ENCODE data around the gene PRKG1. TPM values are rescaled to one million over a fixed set of nuclear protein-coding genes. Genes with fewer than 3 reads are reported as not detected.

The PRKG1 gene
- total RNA-seq, 1 experiment from 2014 or later: 16.5 TPM

DNA sequence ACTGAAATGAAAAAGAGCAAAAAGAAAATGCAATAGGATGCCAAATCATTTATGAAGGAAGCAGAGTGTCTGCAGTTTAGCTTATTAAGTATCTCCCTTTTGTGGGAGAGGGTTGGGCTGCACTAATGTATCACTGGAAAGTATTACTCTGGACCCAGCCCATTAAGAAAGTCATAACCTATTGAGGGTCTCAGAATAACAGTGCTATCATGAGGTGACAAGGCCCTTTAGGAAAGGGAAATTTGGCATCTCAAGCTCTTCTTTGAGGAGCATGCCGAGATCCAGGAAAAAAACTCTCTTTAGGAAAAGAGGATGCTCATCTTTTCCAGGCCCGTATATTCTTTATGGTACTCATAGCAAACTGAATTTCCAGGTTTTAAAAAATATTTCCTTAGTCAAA is 114.6 kb downstream of the PRKG1 start (continued):
- no peak for TF ChIP-seq ZNF671 (CRISPR knock-in tag; IDR thresholded peaks at IDR 0.05)
- no peak for TF ChIP-seq ZNF263 (CRISPR knock-in tag; IDR thresholded peaks at IDR 0.05; ENCODE audit: low read depth)
- TF ChIP-seq, protein P1, sequence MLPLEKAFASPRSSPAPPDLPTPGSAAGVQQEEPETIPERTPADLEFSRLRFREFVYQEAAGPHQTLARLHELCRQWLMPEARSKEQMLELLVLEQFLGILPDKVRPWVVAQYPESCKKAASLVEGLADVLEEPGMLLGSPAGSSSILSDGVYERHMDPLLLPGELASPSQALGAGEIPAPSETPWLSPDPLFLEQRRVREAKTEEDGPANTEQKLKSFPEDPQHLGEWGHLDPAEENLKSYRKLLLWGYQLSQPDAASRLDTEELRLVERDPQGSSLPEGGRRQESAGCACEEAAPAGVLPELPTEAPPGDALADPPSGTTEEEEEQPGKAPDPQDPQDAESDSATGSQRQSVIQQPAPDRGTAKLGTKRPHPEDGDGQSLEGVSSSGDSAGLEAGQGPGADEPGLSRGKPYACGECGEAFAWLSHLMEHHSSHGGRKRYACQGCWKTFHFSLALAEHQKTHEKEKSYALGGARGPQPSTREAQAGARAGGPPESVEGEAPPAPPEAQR (CRISPR knock-in tag; IDR thresholded peaks at IDR 0.05): no peak
- TF ChIP-seq, protein P2, sequence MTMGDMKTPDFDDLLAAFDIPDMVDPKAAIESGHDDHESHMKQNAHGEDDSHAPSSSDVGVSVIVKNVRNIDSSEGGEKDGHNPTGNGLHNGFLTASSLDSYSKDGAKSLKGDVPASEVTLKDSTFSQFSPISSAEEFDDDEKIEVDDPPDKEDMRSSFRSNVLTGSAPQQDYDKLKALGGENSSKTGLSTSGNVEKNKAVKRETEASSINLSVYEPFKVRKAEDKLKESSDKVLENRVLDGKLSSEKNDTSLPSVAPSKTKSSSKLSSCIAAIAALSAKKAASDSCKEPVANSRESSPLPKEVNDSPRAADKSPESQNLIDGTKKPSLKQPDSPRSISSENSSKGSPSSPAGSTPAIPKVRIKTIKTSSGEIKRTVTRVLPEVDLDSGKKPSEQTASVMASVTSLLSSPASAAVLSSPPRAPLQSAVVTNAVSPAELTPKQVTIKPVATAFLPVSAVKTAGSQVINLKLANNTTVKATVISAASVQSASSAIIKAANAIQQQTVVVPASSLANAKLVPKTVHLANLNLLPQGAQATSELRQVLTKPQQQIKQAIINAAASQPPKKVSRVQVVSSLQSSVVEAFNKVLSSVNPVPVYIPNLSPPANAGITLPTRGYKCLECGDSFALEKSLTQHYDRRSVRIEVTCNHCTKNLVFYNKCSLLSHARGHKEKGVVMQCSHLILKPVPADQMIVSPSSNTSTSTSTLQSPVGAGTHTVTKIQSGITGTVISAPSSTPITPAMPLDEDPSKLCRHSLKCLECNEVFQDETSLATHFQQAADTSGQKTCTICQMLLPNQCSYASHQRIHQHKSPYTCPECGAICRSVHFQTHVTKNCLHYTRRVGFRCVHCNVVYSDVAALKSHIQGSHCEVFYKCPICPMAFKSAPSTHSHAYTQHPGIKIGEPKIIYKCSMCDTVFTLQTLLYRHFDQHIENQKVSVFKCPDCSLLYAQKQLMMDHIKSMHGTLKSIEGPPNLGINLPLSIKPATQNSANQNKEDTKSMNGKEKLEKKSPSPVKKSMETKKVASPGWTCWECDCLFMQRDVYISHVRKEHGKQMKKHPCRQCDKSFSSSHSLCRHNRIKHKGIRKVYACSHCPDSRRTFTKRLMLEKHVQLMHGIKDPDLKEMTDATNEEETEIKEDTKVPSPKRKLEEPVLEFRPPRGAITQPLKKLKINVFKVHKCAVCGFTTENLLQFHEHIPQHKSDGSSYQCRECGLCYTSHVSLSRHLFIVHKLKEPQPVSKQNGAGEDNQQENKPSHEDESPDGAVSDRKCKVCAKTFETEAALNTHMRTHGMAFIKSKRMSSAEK (CRISPR knock-in tag; IDR thresholded peaks at IDR 0.05; ENCODE audit: borderline replicate concordance): no peak
- no peak for TF ChIP-seq USF2 (CRISPR knock-in tag; IDR thresholded peaks at IDR 0.05)
- TF ChIP-seq TEAD4 (CRISPR knock-in tag; IDR thresholded peaks at IDR 0.05): no peak
- no peak for TF ChIP-seq MAX (CRISPR knock-in tag; IDR thresholded peaks at IDR 0.05)
- TF ChIP-seq ZBTB21 (CRISPR knock-in tag; IDR thresholded peaks at IDR 0.05; ENCODE audit: borderline replicate concordance): no peak
- TF ChIP-seq MXD4 (CRISPR knock-in tag; IDR thresholded peaks at IDR 0.05; ENCODE audit: borderline replicate concordance): no peak

- TF ChIP-seq ZBTB21 (CRISPR knock-in tag; IDR thresholded peaks at IDR 0.05; ENCODE audit: borderline replicate concordance): no peak
- TF ChIP-seq TEAD4 (CRISPR knock-in tag; IDR thresholded peaks at IDR 0.05): no peak
- Mint-ChIP-seq H3K27ac (no peak overlapping the region), H3K9me3 (no peaks in the 10 kb centered on the region), H3K4me3 (no peak overlapping the region), H3K4me1 (peaks cover 18% of the 10 kb centered on the region), H3K36me3 (no peaks in the 10 kb centered on the region), H3K27me3 (ENCODE audit: low read depth) (no peaks in the 10 kb centered on the region)
- ChIA-PET CTCF (no interaction called here), POLR2A (no interaction called here)
- no peak for DNase-seq (ENCODE audit: low spot score)
- no peak for ATAC-seq
Observed at GRCh38 chr10:51196508-51197175, 122.4 kb downstream of the PRKG1 start.

- Mint-ChIP-seq H3K36me3 (no peaks in the 10 kb centered on the region), H3K27me3 (ENCODE audit: low read depth) (no peaks in the 10 kb centered on the region), H3K4me3 (no peak overlapping the region), H3K4me1 (peaks cover 24% of the 10 kb centered on the region), H3K27ac (no peak overlapping the region), H3K9me3 (no peaks in the 10 kb centered on the region)
- ChIA-PET CTCF (no interaction called here), POLR2A (no interaction called here)
- TF ChIP-seq ELF4 (CRISPR knock-in tag; IDR thresholded peaks at IDR 0.05; ENCODE audit: low read depth) (no peak), RELA (CRISPR knock-in tag; IDR thresholded peaks at IDR 0.05; ENCODE audit: borderline replicate concordance) (no peak), CBFB (CRISPR knock-in tag; IDR thresholded peaks at IDR 0.05; ENCODE audit: low read depth) (no peak), ATF3 (CRISPR knock-in tag; conservative IDR thresholded peaks at IDR 0.05) (no peak)
- TF ChIP-seq, protein P3, sequence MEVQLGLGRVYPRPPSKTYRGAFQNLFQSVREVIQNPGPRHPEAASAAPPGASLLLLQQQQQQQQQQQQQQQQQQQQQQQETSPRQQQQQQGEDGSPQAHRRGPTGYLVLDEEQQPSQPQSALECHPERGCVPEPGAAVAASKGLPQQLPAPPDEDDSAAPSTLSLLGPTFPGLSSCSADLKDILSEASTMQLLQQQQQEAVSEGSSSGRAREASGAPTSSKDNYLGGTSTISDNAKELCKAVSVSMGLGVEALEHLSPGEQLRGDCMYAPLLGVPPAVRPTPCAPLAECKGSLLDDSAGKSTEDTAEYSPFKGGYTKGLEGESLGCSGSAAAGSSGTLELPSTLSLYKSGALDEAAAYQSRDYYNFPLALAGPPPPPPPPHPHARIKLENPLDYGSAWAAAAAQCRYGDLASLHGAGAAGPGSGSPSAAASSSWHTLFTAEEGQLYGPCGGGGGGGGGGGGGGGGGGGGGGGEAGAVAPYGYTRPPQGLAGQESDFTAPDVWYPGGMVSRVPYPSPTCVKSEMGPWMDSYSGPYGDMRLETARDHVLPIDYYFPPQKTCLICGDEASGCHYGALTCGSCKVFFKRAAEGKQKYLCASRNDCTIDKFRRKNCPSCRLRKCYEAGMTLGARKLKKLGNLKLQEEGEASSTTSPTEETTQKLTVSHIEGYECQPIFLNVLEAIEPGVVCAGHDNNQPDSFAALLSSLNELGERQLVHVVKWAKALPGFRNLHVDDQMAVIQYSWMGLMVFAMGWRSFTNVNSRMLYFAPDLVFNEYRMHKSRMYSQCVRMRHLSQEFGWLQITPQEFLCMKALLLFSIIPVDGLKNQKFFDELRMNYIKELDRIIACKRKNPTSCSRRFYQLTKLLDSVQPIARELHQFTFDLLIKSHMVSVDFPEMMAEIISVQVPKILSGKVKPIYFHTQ (CRISPR knock-in tag; IDR thresholded peaks at IDR 0.05): no peak
- TF ChIP-seq, protein P4, sequence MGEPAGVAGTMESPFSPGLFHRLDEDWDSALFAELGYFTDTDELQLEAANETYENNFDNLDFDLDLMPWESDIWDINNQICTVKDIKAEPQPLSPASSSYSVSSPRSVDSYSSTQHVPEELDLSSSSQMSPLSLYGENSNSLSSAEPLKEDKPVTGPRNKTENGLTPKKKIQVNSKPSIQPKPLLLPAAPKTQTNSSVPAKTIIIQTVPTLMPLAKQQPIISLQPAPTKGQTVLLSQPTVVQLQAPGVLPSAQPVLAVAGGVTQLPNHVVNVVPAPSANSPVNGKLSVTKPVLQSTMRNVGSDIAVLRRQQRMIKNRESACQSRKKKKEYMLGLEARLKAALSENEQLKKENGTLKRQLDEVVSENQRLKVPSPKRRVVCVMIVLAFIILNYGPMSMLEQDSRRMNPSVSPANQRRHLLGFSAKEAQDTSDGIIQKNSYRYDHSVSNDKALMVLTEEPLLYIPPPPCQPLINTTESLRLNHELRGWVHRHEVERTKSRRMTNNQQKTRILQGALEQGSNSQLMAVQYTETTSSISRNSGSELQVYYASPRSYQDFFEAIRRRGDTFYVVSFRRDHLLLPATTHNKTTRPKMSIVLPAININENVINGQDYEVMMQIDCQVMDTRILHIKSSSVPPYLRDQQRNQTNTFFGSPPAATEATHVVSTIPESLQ (CRISPR knock-in tag; IDR thresholded peaks at IDR 0.05): no peak
- ATAC-seq (no peak), DNase-seq (ENCODE audit: low spot score) (no peak)
Observed at GRCh38 chr10:51198170-51198569, 123.9 kb downstream of the PRKG1 start.

All from WTC11 (cell line).